Gastroesophageal sphincter (tissue), 3 donors: Measurements from ENCODE around the gene ZNF19.
A peak's percentile ranks its signal among the peaks of the same experiment; 100 is the strongest.

Source experiments
- CTCF ChIP-seq, 4 experiments: fragments of 200-600 bp in 2 of 4; fragments of 450-650 bp in 2 of 4; sonication (generic) in 1 of 4; IDR thresholded peaks; one replicate each; pipeline ENCODE4 v1.5.1; 2017 to 2019; ENCODE audit warnings: antibody characterized with exemption in 4 of 4, mild to moderate bottlenecking in 2 of 4, moderate library complexity in 2 of 4
- POLR2A ChIP-seq, 2 donors: fragments of 450-650 bp; IDR thresholded peaks; one replicate each; pipeline ENCODE4 v1.6.1; 2017; ENCODE audit warnings: antibody characterized with exemption in 2 of 2, mild to moderate bottlenecking in 2 of 2, moderate library complexity in 1 of 2
- POLR2AphosphoS5 ChIP-seq: sonication (generic); formaldehyde crosslinking; IDR thresholded peaks from one replicate; pipeline ENCODE4 v1.6.1; 2017; ENCODE audit warnings: antibody characterized with exemption

- TF ChIP-seq POLR2A (IDR thresholded peaks at IDR 0.05) (no peak), CTCF (IDR thresholded peaks at IDR 0.05) (peak; percentile 44 to 74 (median 68)), POLR2AphosphoS5 (no peak)
Observed at GRCh38 chr16:71499775-71500364, 10.7 kb upstream of the ZNF19 start.
